LNCaP clone FGC (cell line): Measurements from ENCODE around the gene REEP5.

Experiments
- DNase-seq: peaks from one replicate; pipeline ENCODE4 v3.0.0-alpha.2; 2011; ENCODE audit warnings: low read depth
- H3K4me3 ChIP-seq: 2 replicates; pipeline ENCODE4 v1.5.1; 2011; ENCODE audit warnings: mild to moderate bottlenecking, low read depth, low read length, control low read depth
- CTCF ChIP-seq: IDR thresholded peaks from 2 replicates; pipeline ENCODE4 v1.5.1; 2012; ENCODE audit warnings: mild to moderate bottlenecking; ENCODE audit not compliant: control insufficient read depth, insufficient read depth; ENCODE audit errors: extremely low read depth

REEP5 gene

GRCh38 chr5:112878760-112879159, 43.3 kb downstream of the REEP5 start:
- TF ChIP-seq CTCF: no peak
- no peak for DNase-seq
- H3K4me3 ChIP-seq: no peak overlapping the region

GRCh38 chr5:112878101-112878500, 43.9 kb downstream of the REEP5 start:
- H3K4me3 ChIP-seq: no peak overlapping the region
- no peak for DNase-seq
- no peak for TF ChIP-seq CTCF

- H3K4me3 ChIP-seq: no peak overlapping the region
- TF ChIP-seq CTCF: no peak
- no peak for DNase-seq
Observed at GRCh38 chr5:112876362-112876761, 45.7 kb downstream of the REEP5 start.

- TF ChIP-seq CTCF: no peak
- no peak for DNase-seq
- H3K4me3 ChIP-seq: no peak overlapping the region
Observed at GRCh38 chr5:112870966-112871365, 51.1 kb downstream of the REEP5 start.

GRCh38 chr5:112869948-112870347, 52.1 kb downstream of the REEP5 start:
- no peak for DNase-seq
- no peak overlapping the region for H3K4me3 ChIP-seq
- no peak for TF ChIP-seq CTCF

GRCh38 chr5:112867411-112867810, 54.6 kb downstream of the REEP5 start:
- H3K4me3 ChIP-seq: no peak overlapping the region
- TF ChIP-seq CTCF: no peak
- no peak for DNase-seq

GRCh38 chr5:112866739-112867138, 55.3 kb downstream of the REEP5 start:
- H3K4me3 ChIP-seq: no peak overlapping the region
- DNase-seq: no peak
- no peak for TF ChIP-seq CTCF
